A549 (cell line): ENCODE results near the gene SSMEM1. TPM values are rescaled to one million over a fixed set of nuclear protein-coding genes. Genes with fewer than 3 reads are reported as not detected.
"Not testable (repeated sequence)": the region's sequence is repeated elsewhere in the genome, so short reads cannot be mapped to it uniquely, and the experiment has no call there.

Experiments used
- ATAC-seq, 2 experiments: fragments of 200-7000 bp in 1 of 2; fragments of >200 bp in 1 of 2; cut with Nextera tagmentation in 1 of 2; cut with Tn5 transposase in 1 of 2; 3 replicates each; pipeline versions ENCODE4 v1.8.0 to v1.9.1; 2018 to 2020; ENCODE audit warnings: mild to moderate bottlenecking in 1 of 2, moderate library complexity in 1 of 2
- CTCF ChIA-PET: fragments of 300-600 bp; sonication (Branson Sonifier 250); formaldehyde crosslinking; extraction: SDS; loops from one replicate; lab custom pipeline; 2021; ENCODE audit warnings: antibody characterized with exemption, inconsistent platforms; lab: Yijun Ruan, JAX
- POLR2A ChIA-PET: fragments of 350-600 bp; formaldehyde crosslinking; extraction: SDS; loops from one replicate; lab custom pipeline; 2021; ENCODE audit warnings: antibody characterized with exemption, inconsistent platforms; lab: Yijun Ruan, JAX
- DNase-seq, 2 experiments: peaks; one replicate each; pipeline versions ENCODE4 v3.0.0 to v3.0.0-alpha.2; 2011 to 2016; ENCODE audit warnings: low read depth in 1 of 2, low spot score in 1 of 2
- FAIRE-seq: peaks from 2 replicates; lab custom pipeline; 2011; peaks lifted over from hg19 to GRCh38; lab: Jason Lieb, UNC
- H3K27ac ChIP-seq, 2 experiments: fragments of >200 bp; sonication (Bioruptor Twin); formaldehyde crosslinking; 3 replicates each; pipeline ENCODE4 v1.5.1; 2016 to 2017
- H3K4me1 ChIP-seq: fragments of >200 bp; sonication (Bioruptor Twin); formaldehyde crosslinking; 3 replicates; pipeline ENCODE4 v1.6.1; 2016
- H3K4me2 ChIP-seq: fragments of >200 bp; sonication (Bioruptor Twin); formaldehyde crosslinking; 3 replicates; pipeline ENCODE4 v1.6.1; 2016
- H3K4me3 ChIP-seq: fragments of >200 bp; sonication (Bioruptor Twin); formaldehyde crosslinking; 3 replicates; pipeline ENCODE4 v1.5.1; 2016
- H3K9me3 ChIP-seq: fragments of >200 bp; sonication (Bioruptor Twin); formaldehyde crosslinking; 3 replicates; pipeline ENCODE4 v1.6.1; 2016
- BHLHE40 ChIP-seq: IDR thresholded peaks from 2 replicates; pipeline ENCODE4 v1.6.1; 2012; ENCODE audit warnings: low read depth, low read length, inconsistent platforms
- CBX8 ChIP-seq: fragments of 200-600 bp; sonication (generic); IDR thresholded peaks from 2 replicates; pipeline ENCODE4 v1.6.1; 2016
- CEBPB ChIP-seq, 2 experiments: fragments of >200 bp in 1 of 2; sonication (Bioruptor Twin) in 1 of 2; formaldehyde crosslinking in 1 of 2; IDR thresholded peaks; 2 replicates each; pipeline ENCODE4 v1.6.1; 2012 to 2016
- CHD4 ChIP-seq: fragments of 200-600 bp; sonication (generic); IDR thresholded peaks from 2 replicates; pipeline ENCODE4 v1.6.1; 2016; ENCODE audit warnings: antibody characterized with exemption, mild to moderate bottlenecking, borderline replicate concordance
- CTCF ChIP-seq: fragments of >200 bp; sonication (Bioruptor Twin); formaldehyde crosslinking; IDR thresholded peaks from 3 replicates; pipeline ENCODE4 v1.5.1; 2016
- EHF ChIP-seq: fragments of 250-450 bp; sonication (Bioruptor Pico); IDR thresholded peaks from 2 replicates; pipeline ENCODE4 v1.5.0; 2020; ENCODE audit warnings: mild to moderate bottlenecking
- HES2 ChIP-seq: fragments of >200 bp; sonication (Bioruptor Twin); formaldehyde crosslinking; IDR thresholded peaks from 2 replicates; pipeline ENCODE4 v1.6.1; 2016
- HOXA7 ChIP-seq: fragments of 250-450 bp; sonication (Bioruptor Pico); IDR thresholded peaks from 2 replicates; pipeline ENCODE4 v1.5.0; 2020; ENCODE audit warnings: mild to moderate bottlenecking, moderate library complexity
- HOXB13 ChIP-seq: fragments of 250-450 bp; sonication (Bioruptor Pico); IDR thresholded peaks from 2 replicates; pipeline ENCODE4 v1.5.0; 2020; ENCODE audit warnings: low read depth, mild to moderate bottlenecking, moderate library complexity
- MAFK ChIP-seq: fragments of 450-650 bp; IDR thresholded peaks from 2 replicates; pipeline ENCODE4 v1.6.1; 2014; ENCODE audit not compliant: partially characterized antibody
- MAX ChIP-seq: IDR thresholded peaks from 2 replicates; pipeline ENCODE4 v1.6.1; 2012
- MAZ ChIP-seq: fragments of 150-350 bp; IDR thresholded peaks from 2 replicates; pipeline ENCODE4 v1.6.1; 2014; ENCODE audit warnings: antibody characterized with exemption, low read depth, low read length, borderline replicate concordance
- NPAS2 ChIP-seq: fragments of 250-450 bp; sonication (Bioruptor Pico); IDR thresholded peaks from 2 replicates; pipeline ENCODE4 v1.8.0; 2022; ENCODE audit warnings: mild to moderate bottlenecking, moderate library complexity, borderline replicate concordance
- POLR2A ChIP-seq: IDR thresholded peaks from 2 replicates; pipeline ENCODE4 v1.6.1; 2012; ENCODE audit warnings: mild to moderate bottlenecking, low read length
- RCOR1 ChIP-seq: fragments of 150-350 bp; IDR thresholded peaks from 2 replicates; pipeline ENCODE4 v1.6.1; 2014; ENCODE audit warnings: antibody characterized with exemption, low read length, low read depth
- RFX5 ChIP-seq: fragments of 450-650 bp; IDR thresholded peaks from 2 replicates; pipeline ENCODE4 v1.7.1; 2014; ENCODE audit warnings: antibody characterized with exemption, mild to moderate bottlenecking, moderate library complexity
- SMC3 ChIP-seq: fragments of >200 bp; sonication (Bioruptor Twin); formaldehyde crosslinking; IDR thresholded peaks from 3 replicates; pipeline ENCODE4 v1.6.1; 2018; ENCODE audit warnings: inconsistent platforms
- TFCP2L1 ChIP-seq: fragments of 250-450 bp; sonication (Bioruptor Pico); IDR thresholded peaks from 2 replicates; pipeline ENCODE4 v1.5.0; 2021; ENCODE audit warnings: mild to moderate bottlenecking
- TP53 ChIP-seq: fragments of 250-450 bp; sonication (Bioruptor Pico); IDR thresholded peaks from 2 replicates; pipeline ENCODE4 v1.5.0; 2021; ENCODE audit warnings: mild to moderate bottlenecking, moderate library complexity
- ZC3H11A ChIP-seq: fragments of 450-650 bp; IDR thresholded peaks from 2 replicates; pipeline ENCODE4 v1.6.1; 2014; ENCODE audit warnings: antibody characterized with exemption, mild to moderate bottlenecking
- ZFP36 ChIP-seq: fragments of 450-650 bp; IDR thresholded peaks from 2 replicates; pipeline ENCODE4 v1.6.1; 2014; ENCODE audit warnings: borderline replicate concordance; ENCODE audit not compliant: partially characterized antibody
- ZNF302 ChIP-seq: fragments of 250-450 bp; sonication (Bioruptor Pico); IDR thresholded peaks from 2 replicates; pipeline ENCODE4 v1.9.0; 2021; ENCODE audit warnings: inconsistent platforms, mild to moderate bottlenecking, moderate library complexity
- WGBS: methylation state at CpG from one replicate; pipeline ENCODE4 v1.1.6; 2017; ENCODE audit errors: missing lambda C conversion rate; 5-methylcytosine and 5-hydroxymethylcytosine counted together
- polyA plus RNA-seq, 4 experiments: library from polyadenylated mRNA; depleted of rRNA in 3 of 4; stranded (reverse); fragments of >200 nt; fragmentation: RNase III in 1 of 4; extraction: RNeasy Plus Mini Kit Qiagen cat#74134 plus additional on column Dnase treatment in 1 of 4; gene quantifications; 2 replicates in 3 of 4; 3 replicates in 1 of 4; pipeline ENCODE4 v1.2.3, GENCODE V29; 2011 to 2017
- TF ChIP-seq, protein P1 (sequence below): fragments of 200-600 bp; sonication (generic); IDR thresholded peaks from 2 replicates; pipeline ENCODE4 v1.6.1; 2016; ENCODE audit warnings: antibody characterized with exemption, mild to moderate bottlenecking, moderate library complexity

The SSMEM1 gene
- polyA plus RNA-seq, 2 of the 4 experiments (the other 2 are of a cell fraction), result not detected

GRCh38 chr7:130228840-130229502 is 21.3 kb downstream of the SSMEM1 start:
- CTCF ChIA-PET, result no interaction called here
- H3K4me3 ChIP-seq, result no peak overlapping the region
- H3K4me2 ChIP-seq, result no peak overlapping the region
- POLR2A ChIA-PET, result interaction anchor here (1.9 kb wide), 1 partner anchor 24 kb away, joined by 6 read pairs; the partner anchor contains the start of gene TMEM209
- H3K4me1 ChIP-seq, result no peaks in the 10 kb centered on the region
- TF ChIP-seq RCOR1 (no peak), RFX5 (no peak), CBX8 (no peak)
- DNase-seq (no peak), ATAC-seq (no peak), FAIRE-seq (no peak)
- H3K9me3 ChIP-seq, result no peaks in the 10 kb centered on the region
- WGBS, result 75% methylated on average over 7 of the region's 7 CpGs
- no peak overlapping the region for H3K27ac ChIP-seq

GRCh38 chr7:130229981-130230380 is 22.3 kb downstream of the SSMEM1 start:
- H3K9me3 ChIP-seq, H3K4me3 ChIP-seq, H3K4me1 ChIP-seq, H3K4me2 ChIP-seq, H3K27ac ChIP-seq, FAIRE-seq, ATAC-seq, DNase-seq: not testable (repeated sequence)
- CTCF ChIA-PET, result interaction anchor here (0.6 kb wide), 1 partner anchor 1450 kb away, joined by 5 read pairs; no protein-coding TSS in a partner anchor
- POLR2A ChIA-PET, result interaction anchor here (1.9 kb wide), 1 partner anchor 25 kb away, joined by 6 read pairs; the partner anchor contains the start of gene TMEM209
- WGBS, result 83% methylated on average over 21 of the region's 28 CpGs

GRCh38 chr7:130231792-130232191 is 24.1 kb downstream of the SSMEM1 start:
- H3K4me3 ChIP-seq, result no peak overlapping the region
- POLR2A ChIA-PET, result no interaction called here
- 35% methylated on average over 3 of the region's 6 CpGs for WGBS
- CTCF ChIA-PET, result interaction anchor here (0.6 kb wide), 1 partner anchor 159 kb away, joined by 4 read pairs; no protein-coding TSS in a partner anchor
- no peak for ATAC-seq
- no peaks in the 10 kb centered on the region for H3K4me1 ChIP-seq
- no peak for TF ChIP-seq CHD4
- TF ChIP-seq MAFK, result no peak
- no peak for TF ChIP-seq ZC3H11A
- TF ChIP-seq, protein P1, sequence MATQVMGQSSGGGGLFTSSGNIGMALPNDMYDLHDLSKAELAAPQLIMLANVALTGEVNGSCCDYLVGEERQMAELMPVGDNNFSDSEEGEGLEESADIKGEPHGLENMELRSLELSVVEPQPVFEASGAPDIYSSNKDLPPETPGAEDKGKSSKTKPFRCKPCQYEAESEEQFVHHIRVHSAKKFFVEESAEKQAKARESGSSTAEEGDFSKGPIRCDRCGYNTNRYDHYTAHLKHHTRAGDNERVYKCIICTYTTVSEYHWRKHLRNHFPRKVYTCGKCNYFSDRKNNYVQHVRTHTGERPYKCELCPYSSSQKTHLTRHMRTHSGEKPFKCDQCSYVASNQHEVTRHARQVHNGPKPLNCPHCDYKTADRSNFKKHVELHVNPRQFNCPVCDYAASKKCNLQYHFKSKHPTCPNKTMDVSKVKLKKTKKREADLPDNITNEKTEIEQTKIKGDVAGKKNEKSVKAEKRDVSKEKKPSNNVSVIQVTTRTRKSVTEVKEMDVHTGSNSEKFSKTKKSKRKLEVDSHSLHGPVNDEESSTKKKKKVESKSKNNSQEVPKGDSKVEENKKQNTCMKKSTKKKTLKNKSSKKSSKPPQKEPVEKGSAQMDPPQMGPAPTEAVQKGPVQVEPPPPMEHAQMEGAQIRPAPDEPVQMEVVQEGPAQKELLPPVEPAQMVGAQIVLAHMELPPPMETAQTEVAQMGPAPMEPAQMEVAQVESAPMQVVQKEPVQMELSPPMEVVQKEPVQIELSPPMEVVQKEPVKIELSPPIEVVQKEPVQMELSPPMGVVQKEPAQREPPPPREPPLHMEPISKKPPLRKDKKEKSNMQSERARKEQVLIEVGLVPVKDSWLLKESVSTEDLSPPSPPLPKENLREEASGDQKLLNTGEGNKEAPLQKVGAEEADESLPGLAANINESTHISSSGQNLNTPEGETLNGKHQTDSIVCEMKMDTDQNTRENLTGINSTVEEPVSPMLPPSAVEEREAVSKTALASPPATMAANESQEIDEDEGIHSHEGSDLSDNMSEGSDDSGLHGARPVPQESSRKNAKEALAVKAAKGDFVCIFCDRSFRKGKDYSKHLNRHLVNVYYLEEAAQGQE, result no peak
- TF ChIP-seq ZFP36, result no peak
- TF ChIP-seq ZNF302, result no peak
- TF ChIP-seq HOXA7 (CRISPR knock-in tag), result no peak
- TF ChIP-seq MAZ, result no peak
- no peak for TF ChIP-seq MAX
- TF ChIP-seq HOXB13, result no peak
- TF ChIP-seq SMC3, result no peak
- no peak for TF ChIP-seq TFCP2L1 (CRISPR knock-in tag)
- no peak for TF ChIP-seq BHLHE40
- no peak for DNase-seq
- H3K4me2 ChIP-seq, result no peak overlapping the region
- H3K27ac ChIP-seq, result no peak overlapping the region
- FAIRE-seq, result no peak
- no peaks in the 10 kb centered on the region for H3K9me3 ChIP-seq

- Histone ChIP-seq H3K4me3 (no peak overlapping the region), H3K4me1 (no peaks in the 10 kb centered on the region), H3K27ac (no peak overlapping the region), H3K9me3 (no peaks in the 10 kb centered on the region), H3K4me2 (no peak overlapping the region)
- WGBS, result 94% methylated on average over 2 of the region's 2 CpGs
- POLR2A ChIA-PET, result interaction anchor here (0.6 kb wide), 1 partner anchor 27 kb away, joined by 3 read pairs; the partner anchor contains the start of gene TMEM209
- ATAC-seq (no peak), DNase-seq (no peak), FAIRE-seq (no peak)
- CTCF ChIA-PET, result interaction anchor here (0.6 kb wide), 1 partner anchor 159 kb away, joined by 4 read pairs; no protein-coding TSS in a partner anchor
- TF ChIP-seq MAX, result no peak
- TF ChIP-seq NPAS2 (CRISPR knock-in tag), result no peak
- TF ChIP-seq TFCP2L1 (CRISPR knock-in tag), result no peak
- no peak for TF ChIP-seq POLR2A
- TF ChIP-seq HES2, result no peak
- no peak for TF ChIP-seq CEBPB (IDR thresholded peaks at IDR 0.05)
- TF ChIP-seq CTCF, result no peak
- no peak for TF ChIP-seq TP53 (CRISPR knock-in tag)
- TF ChIP-seq EHF, result no peak
Measured at GRCh38 chr7:130232209-130232608, 24.5 kb downstream of the SSMEM1 start.
